IMR-90 (cell line): ENCODE data around the gene SYN1. TPM values are rescaled to one million over a fixed set of nuclear protein-coding genes. Genes with fewer than 3 reads are reported as not detected.
A peak's percentile ranks its signal among the peaks of the same experiment; 100 is the strongest.

Experiments
- ATAC-seq: fragments of 200-7000 bp; cut with Tn5 transposase; 2 replicates; pipeline ENCODE4 v1.9.1; 2020; ENCODE audit warnings: low read depth, mild to moderate bottlenecking, moderate library complexity
- BruUV-seq: library from RNA; stranded (reverse); fragments of 400-500 nt; replicated peaks from 2 replicates; lab custom pipeline; 2021; lab: Mats Ljungman, UMichigan
- CTCF ChIA-PET: fragments of 300-600 bp; formaldehyde crosslinking; extraction: SDS; loops from one replicate; lab custom pipeline; 2021; ENCODE audit warnings: antibody characterized with exemption; lab: Yijun Ruan, JAX
- POLR2A ChIA-PET: fragments of 300-600 bp; sonication (Branson Sonifier 250); formaldehyde crosslinking; loops from one replicate; lab custom pipeline; 2022; ENCODE audit warnings: antibody characterized with exemption; ENCODE audit not compliant: unreplicated experiment; lab: Charles Lee
- DNase-seq: peaks from one replicate; pipeline ENCODE4 v3.0.0; 2013
- H2AFZ ChIP-seq: replicated peaks from 2 replicates; pipeline ENCODE3; 2013; ENCODE audit warnings: low read length, mild to moderate bottlenecking; ENCODE audit not compliant: poor library complexity
- H2AK5ac ChIP-seq: 2 replicates; pipeline ENCODE4 v1.6.1; 2013; ENCODE audit warnings: low read depth, low read length, inconsistent platforms
- H2AK9ac ChIP-seq: replicated peaks from 2 replicates; pipeline ENCODE3; 2013; ENCODE audit warnings: mild to moderate bottlenecking, low read depth, low read length, moderate library complexity; ENCODE audit not compliant: poor library complexity
- H2BK120ac ChIP-seq: 2 replicates; pipeline ENCODE4 v1.6.1; 2013; ENCODE audit warnings: low read depth, low read length, inconsistent platforms
- H2BK15ac ChIP-seq: 3 replicates; pipeline ENCODE4 v1.6.1; 2013; ENCODE audit warnings: low read depth, low read length, inconsistent platforms
- H2BK20ac ChIP-seq: 2 replicates; pipeline ENCODE4 v1.6.1; 2013; ENCODE audit warnings: low read depth, mild to moderate bottlenecking, inconsistent platforms, low read length, moderate library complexity
- H2BK5ac ChIP-seq: 2 replicates; pipeline ENCODE4 v1.6.1; 2013; ENCODE audit warnings: mild to moderate bottlenecking, low read depth, low read length, inconsistent platforms; ENCODE audit not compliant: poor library complexity, severe bottlenecking
- H3K14ac ChIP-seq: replicated peaks from 2 replicates; pipeline ENCODE4 v1.6.1; 2013; ENCODE audit warnings: low read depth, low read length, inconsistent platforms
- H3K18ac ChIP-seq: 2 replicates; pipeline ENCODE4 v1.6.1; 2013; ENCODE audit warnings: low read depth, low read length, control low read depth
- H3K23ac ChIP-seq: 2 replicates; pipeline ENCODE4 v1.6.1; 2013; ENCODE audit warnings: low read depth, low read length, inconsistent platforms
- H3K27ac ChIP-seq: 2 replicates; pipeline ENCODE4 v1.5.1; 2013; ENCODE audit warnings: mild to moderate bottlenecking, control low read depth, low read length; ENCODE audit not compliant: insufficient read depth
- H3K27me3 ChIP-seq: 2 replicates; pipeline ENCODE4 v1.6.1; 2013; ENCODE audit warnings: low read length; ENCODE audit not compliant: control insufficient read depth, insufficient read depth
- H3K36me3 ChIP-seq: 2 replicates; pipeline ENCODE4 v1.6.1; 2013; ENCODE audit warnings: low read length, mixed read lengths; ENCODE audit not compliant: control insufficient read depth, insufficient read depth
- H3K4ac ChIP-seq: 2 replicates; pipeline ENCODE4 v1.6.1; 2013; ENCODE audit warnings: low read depth, low read length, inconsistent platforms
- H3K4me1 ChIP-seq: 2 replicates; pipeline ENCODE4 v1.6.1; 2013; ENCODE audit warnings: low read length, mixed read lengths; ENCODE audit not compliant: control insufficient read depth, insufficient read depth
- H3K4me2 ChIP-seq: 2 replicates; pipeline ENCODE4 v1.6.1; 2013; ENCODE audit warnings: low read depth, mild to moderate bottlenecking, control low read depth, low read length, moderate library complexity
- H3K4me3 ChIP-seq: 2 replicates; pipeline ENCODE4 v1.5.1; 2013; ENCODE audit warnings: low read depth, mild to moderate bottlenecking, control low read depth, low read length, moderate library complexity; ENCODE audit not compliant: insufficient read depth
- H3K56ac ChIP-seq: 2 replicates; pipeline ENCODE4 v1.6.1; 2013; ENCODE audit warnings: low read length, inconsistent platforms; ENCODE audit not compliant: insufficient read depth; ENCODE audit errors: extremely low read depth
- H3K79me1 ChIP-seq, 2 experiments: 2 replicates each; pipeline ENCODE4 v1.6.1; 2013; ENCODE audit warnings: low read length in 2 of 2, inconsistent platforms in 1 of 2, low read depth in 1 of 2
- H3K9ac ChIP-seq: 2 replicates; pipeline ENCODE4 v1.6.1; 2013; ENCODE audit warnings: low read depth, low read length, control low read depth
- H3K9me1 ChIP-seq: 2 replicates; pipeline ENCODE4 v1.6.1; 2013; ENCODE audit warnings: low read length, inconsistent platforms; ENCODE audit not compliant: insufficient read depth
- H3K9me3 ChIP-seq: 2 replicates; pipeline ENCODE4 v1.6.1; 2013; ENCODE audit warnings: low read length; ENCODE audit not compliant: control insufficient read depth, insufficient read depth
- H4K20me1 ChIP-seq: 2 replicates; pipeline ENCODE4 v1.6.1; 2013; ENCODE audit warnings: low read length, inconsistent platforms; ENCODE audit not compliant: insufficient read depth
- H4K5ac ChIP-seq: 2 replicates; pipeline ENCODE4 v1.6.1; 2013; ENCODE audit warnings: mild to moderate bottlenecking, low read depth, low read length, control low read depth
- H4K8ac ChIP-seq, 2 experiments: 2 replicates each; pipeline ENCODE4 v1.6.1; 2013; ENCODE audit warnings: low read depth in 2 of 2, low read length in 2 of 2, control low read depth in 1 of 2, inconsistent platforms in 1 of 2
- H4K91ac ChIP-seq: 2 replicates; pipeline ENCODE4 v1.6.1; 2013; ENCODE audit warnings: low read depth, low read length, inconsistent platforms; ENCODE audit not compliant: insufficient read depth
- CEBPB ChIP-seq: IDR thresholded peaks from 2 replicates; pipeline ENCODE4 v1.6.1; 2012; ENCODE audit warnings: low read depth, low read length, improper control_type of control experiment
- CHD1 ChIP-seq: IDR thresholded peaks from 2 replicates; pipeline ENCODE4 v1.6.1; 2012; ENCODE audit warnings: low read depth, low read length, improper control_type of control experiment
- ELK1 ChIP-seq: fragments of 150-350 bp; IDR thresholded peaks from 2 replicates; pipeline ENCODE4 v1.6.1; 2016; ENCODE audit warnings: low read depth, mild to moderate bottlenecking, low read length, moderate library complexity, borderline replicate concordance
- FOS ChIP-seq: fragments of 150-350 bp; IDR thresholded peaks from 2 replicates; pipeline ENCODE4 v1.6.1; 2016; ENCODE audit warnings: low read depth, low read length
- MAFK ChIP-seq: IDR thresholded peaks from 2 replicates; pipeline ENCODE4 v1.6.1; 2012; ENCODE audit warnings: low read depth, low read length, improper control_type of control experiment
- MAZ ChIP-seq: IDR thresholded peaks from 2 replicates; pipeline ENCODE4 v1.6.1; 2012; ENCODE audit warnings: low read depth, mild to moderate bottlenecking, low read length, improper control_type of control experiment, moderate library complexity, borderline replicate concordance
- MXI1 ChIP-seq: IDR thresholded peaks from 2 replicates; pipeline ENCODE4 v1.6.1; 2012; ENCODE audit warnings: low read depth, mild to moderate bottlenecking, low read length, moderate library complexity, borderline replicate concordance
- NFE2L2 ChIP-seq: fragments of 150-350 bp; IDR thresholded peaks from 2 replicates; pipeline ENCODE4 v1.6.1; 2016; ENCODE audit warnings: low read depth, mild to moderate bottlenecking, low read length
- POLR2A ChIP-seq: IDR thresholded peaks from 2 replicates; pipeline ENCODE4 v1.6.1; 2012; ENCODE audit warnings: mild to moderate bottlenecking, low read depth, low read length
- RCOR1 ChIP-seq: IDR thresholded peaks from 2 replicates; pipeline ENCODE4 v1.6.1; 2012; ENCODE audit warnings: mild to moderate bottlenecking, low read length, improper control_type of control experiment; ENCODE audit not compliant: insufficient replicate concordance
- RFX5 ChIP-seq: IDR thresholded peaks from 2 replicates; pipeline ENCODE4 v1.8.0; 2012; ENCODE audit warnings: low read depth, mild to moderate bottlenecking, low read length, moderate library complexity
- WGBS, 2 experiments: methylation state at CpG; one replicate each; pipeline versions ENCODE4 v1.1.5 to v1.1.7; 2013; ENCODE audit warnings: missing lambda C conversion rate in 2 of 2; ENCODE audit not compliant: insufficient read length in 1 of 2; ENCODE audit errors: extremely low coverage in 2 of 2; 5-methylcytosine and 5-hydroxymethylcytosine counted together
- dilution Hi-C: fragments of 300-500 bp; cut with HindIII; formaldehyde crosslinking; loops from one replicate; pipeline ENCODE4 v1.14.3; 2018; ENCODE audit warnings: low sequenced_read_pairs; ENCODE audit not compliant: unreplicated experiment
- in situ Hi-C: fragments of 300-500 bp; cut with MboI; formaldehyde crosslinking; loops from 3 replicates; pipeline ENCODE4 v1.14.3; 2019; ENCODE audit warnings: low sequenced_read_pairs, inconsistent platforms, mixed read lengths
- intact Hi-C: fragments of 100-400 bp; cut with micrococcal nuclease; formaldehyde crosslinking; loops from 2 replicates; pipeline ENCODE4 v1.10.0; 2022
- polyA plus RNA-seq, 3 experiments: library from polyadenylated mRNA; depleted of rRNA; stranded (reverse); fragments of >200 nt; gene quantifications; 2 replicates each; pipeline ENCODE4 v1.2.3, GENCODE V29; 2012; ENCODE audit warnings: low replicate concordance in 1 of 3
- total RNA-seq: library from RNA; depleted of rRNA; stranded (reverse); fragments of >200 nt; gene quantifications from 2 replicates; pipeline ENCODE4 v1.2.3, GENCODE V29; 2012
- TF ChIP-seq, protein P1 (sequence below): fragments of 150-350 bp; IDR thresholded peaks from 2 replicates; pipeline ENCODE4 v1.6.1; 2017; ENCODE audit warnings: mild to moderate bottlenecking, antibody characterized with exemption, low read length, low read depth
- TF ChIP-seq, protein P2 (sequence below): conservative IDR thresholded peaks from 2 replicates; pipeline ENCODE4 v1.5.1; 2012; ENCODE audit warnings: mild to moderate bottlenecking, low read depth, low read length, improper control_type of control experiment

Gene SYN1
- total and polyA plus RNA-seq, 2 of the 4 experiments (the other 2 are of a cell fraction) = under 0.01 to 0.56 TPM

- H4K5ac ChIP-seq = peak overlapping the region; percentile 97
- H3K56ac ChIP-seq = no peak overlapping the region
- H3K4me2 ChIP-seq = no peak overlapping the region; the same call in 1 of the 2 replicates
- DNase-seq (peak; percentile 71), ATAC-seq (peak; percentile 56; the same call in 1 of the 2 replicates)
- H3K27ac ChIP-seq = peak overlapping the region; percentile 99; the same call in 1 of the 2 replicates
- H3K4me3 ChIP-seq = no peak overlapping the region
- H3K18ac ChIP-seq = peak overlapping the region; percentile 6
- no peak overlapping the region for H3K14ac ChIP-seq
- no peak overlapping the region for H4K8ac ChIP-seq
- peak overlapping the region; percentile 5; the same call in 1 of the 2 replicates for H2BK120ac ChIP-seq
- H3K27me3 ChIP-seq = no peaks in the 10 kb centered on the region
- no peak overlapping the region for H3K23ac ChIP-seq
- ChIA-PET CTCF (interaction anchor here (0.6 kb wide), 1 partner anchor 48 kb away, joined by 3 read pairs; no protein-coding TSS in a partner anchor), POLR2A (no interaction called here)
- peak overlapping the region; percentile 73 for H2BK5ac ChIP-seq
- dilution Hi-C loops (no loop called here), intact Hi-C loops (no loop called here), in situ Hi-C loops (no loop called here)
- WGBS, 2 experiments = no CpG with 5 or more reads among the region's 2 CpGs
- no peaks in the 10 kb centered on the region for H3K79me1 ChIP-seq
- no peak overlapping the region for H2BK20ac ChIP-seq
- H4K20me1 ChIP-seq = no peaks in the 10 kb centered on the region
- H3K9me1 ChIP-seq = no peaks in the 10 kb centered on the region; the same call in 1 of the 2 replicates
- no peak overlapping the region for H4K91ac ChIP-seq
- H3K4ac ChIP-seq = no peak overlapping the region
- peaks cover 3% of the 10 kb centered on the region for H3K9me3 ChIP-seq
- H2AK5ac ChIP-seq = no peak overlapping the region
- no TSS peak for BruUV-seq
- peaks cover 7% of the 10 kb centered on the region for H3K4me1 ChIP-seq
- H3K9ac ChIP-seq = no peak overlapping the region
- no peak for TF ChIP-seq RCOR1
- TF ChIP-seq FOS = no peak
- TF ChIP-seq, protein P1, sequence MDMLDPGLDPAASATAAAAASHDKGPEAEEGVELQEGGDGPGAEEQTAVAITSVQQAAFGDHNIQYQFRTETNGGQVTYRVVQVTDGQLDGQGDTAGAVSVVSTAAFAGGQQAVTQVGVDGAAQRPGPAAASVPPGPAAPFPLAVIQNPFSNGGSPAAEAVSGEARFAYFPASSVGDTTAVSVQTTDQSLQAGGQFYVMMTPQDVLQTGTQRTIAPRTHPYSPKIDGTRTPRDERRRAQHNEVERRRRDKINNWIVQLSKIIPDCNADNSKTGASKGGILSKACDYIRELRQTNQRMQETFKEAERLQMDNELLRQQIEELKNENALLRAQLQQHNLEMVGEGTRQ = no peak
- TF ChIP-seq RFX5 = no peak
- TF ChIP-seq MXI1 = no peak
- TF ChIP-seq, protein P2, sequence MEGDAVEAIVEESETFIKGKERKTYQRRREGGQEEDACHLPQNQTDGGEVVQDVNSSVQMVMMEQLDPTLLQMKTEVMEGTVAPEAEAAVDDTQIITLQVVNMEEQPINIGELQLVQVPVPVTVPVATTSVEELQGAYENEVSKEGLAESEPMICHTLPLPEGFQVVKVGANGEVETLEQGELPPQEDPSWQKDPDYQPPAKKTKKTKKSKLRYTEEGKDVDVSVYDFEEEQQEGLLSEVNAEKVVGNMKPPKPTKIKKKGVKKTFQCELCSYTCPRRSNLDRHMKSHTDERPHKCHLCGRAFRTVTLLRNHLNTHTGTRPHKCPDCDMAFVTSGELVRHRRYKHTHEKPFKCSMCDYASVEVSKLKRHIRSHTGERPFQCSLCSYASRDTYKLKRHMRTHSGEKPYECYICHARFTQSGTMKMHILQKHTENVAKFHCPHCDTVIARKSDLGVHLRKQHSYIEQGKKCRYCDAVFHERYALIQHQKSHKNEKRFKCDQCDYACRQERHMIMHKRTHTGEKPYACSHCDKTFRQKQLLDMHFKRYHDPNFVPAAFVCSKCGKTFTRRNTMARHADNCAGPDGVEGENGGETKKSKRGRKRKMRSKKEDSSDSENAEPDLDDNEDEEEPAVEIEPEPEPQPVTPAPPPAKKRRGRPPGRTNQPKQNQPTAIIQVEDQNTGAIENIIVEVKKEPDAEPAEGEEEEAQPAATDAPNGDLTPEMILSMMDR = no peak
- TF ChIP-seq CHD1 = no peak
- TF ChIP-seq POLR2A = no peak
- TF ChIP-seq MAZ = no peak
- TF ChIP-seq NFE2L2 = no peak
- TF ChIP-seq CEBPB = no peak
- no peak for TF ChIP-seq ELK1
- no peak for TF ChIP-seq MAFK
- H2AK9ac ChIP-seq = no peak overlapping the region
- H2BK15ac ChIP-seq = no peak overlapping the region
- no peaks in the 10 kb centered on the region for H3K36me3 ChIP-seq
- H2AFZ ChIP-seq = no peak overlapping the region
Observed at GRCh38 chrX:47596256-47596655, 23.4 kb downstream of the SYN1 start.
